Pons (tissue), 1 donor: Measurements from ENCODE around the gene KNL1.
A peak's percentile ranks its signal among the peaks of the same experiment; 100 is the strongest.
"Not testable (repeated sequence)": the region's sequence is repeated elsewhere in the genome, so short reads cannot be mapped to it uniquely, and the experiment has no call there.

Experiments
- DNase-seq: peaks from one replicate; pipeline ENCODE4 v3.0.0-alpha.2; 2016; ENCODE audit warnings: low spot score

The KNL1 gene

DNA sequence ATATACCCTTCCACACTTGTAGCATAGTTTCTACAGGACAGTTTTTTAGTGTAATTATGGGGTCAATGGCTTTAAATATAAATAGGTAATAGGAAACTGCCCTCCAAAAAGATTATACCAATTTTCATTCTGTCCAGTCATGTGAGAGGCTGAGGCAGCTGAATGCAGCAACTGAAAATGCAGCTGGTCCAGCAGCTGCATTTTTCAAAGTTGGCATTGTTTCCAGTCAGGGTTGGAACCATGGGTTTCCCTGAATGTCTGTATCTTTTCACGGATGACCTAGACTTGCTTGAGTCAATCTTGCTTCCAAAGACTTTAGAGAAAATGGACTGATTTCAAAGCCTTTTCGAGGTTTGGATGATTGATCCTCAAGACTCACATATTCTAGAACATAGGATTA, 9.9 kb upstream of the KNL1 start:
- DNase-seq = peak; percentile 71

DNA sequence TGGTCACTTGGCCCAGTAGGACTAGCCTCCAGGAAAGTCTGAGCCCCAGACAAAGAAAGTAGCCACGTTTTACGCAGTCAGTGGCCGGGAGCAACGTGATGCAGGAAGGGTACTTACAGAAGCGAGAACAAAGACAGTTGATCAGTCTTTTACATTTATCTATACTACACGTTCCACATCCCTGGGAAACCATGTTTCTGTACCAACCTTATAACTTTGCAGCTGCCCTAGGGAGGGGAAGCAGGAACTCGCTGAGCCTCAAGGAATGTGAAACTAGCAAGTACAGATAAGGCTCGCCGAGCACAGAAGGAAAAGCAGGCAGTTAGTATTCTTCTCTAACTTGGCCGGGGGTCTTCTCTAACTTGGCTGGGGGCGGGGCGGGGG, 3.4 kb upstream of the KNL1 start:
- DNase-seq = no peak

DNA sequence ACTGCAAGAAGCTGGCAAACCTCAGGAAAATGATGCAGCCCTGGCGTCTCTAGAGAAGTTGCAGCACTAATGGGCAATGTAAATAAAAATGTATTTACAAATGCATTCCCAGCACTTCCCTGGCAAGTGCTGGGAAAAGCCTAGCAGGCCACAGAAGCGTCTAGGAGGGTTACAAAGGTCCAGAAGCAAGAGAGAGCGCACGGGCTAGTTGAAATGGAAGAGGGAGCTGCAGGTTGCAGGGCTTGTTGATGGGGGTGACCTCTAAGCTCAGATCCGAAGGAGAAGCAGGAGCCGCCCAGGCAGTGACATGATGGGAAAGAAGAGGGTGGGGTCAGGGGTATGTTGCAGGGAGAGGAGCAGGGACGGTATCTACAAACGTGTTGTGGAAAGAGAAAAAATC, 2.7 kb upstream of the KNL1 start:
- DNase-seq = no peak

DNA sequence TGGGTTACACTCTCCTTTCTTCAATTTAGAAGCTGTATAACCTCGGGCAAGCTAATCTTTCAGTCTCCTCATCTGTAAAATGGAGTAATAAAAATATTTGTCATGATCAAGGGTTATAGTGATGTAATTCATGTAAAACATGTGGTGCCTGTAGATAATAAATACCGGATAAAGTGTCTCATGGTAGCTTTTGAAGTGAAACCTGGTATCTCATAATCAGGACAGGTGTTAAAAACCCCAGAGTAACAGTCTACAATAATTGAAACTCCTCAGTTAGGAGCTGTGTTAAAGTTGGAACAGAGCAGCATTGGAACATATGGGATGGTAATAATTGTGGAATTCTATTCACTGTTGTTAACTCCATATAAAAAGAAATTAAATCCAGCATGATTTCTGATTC, 884 bp upstream of the KNL1 start:
- DNase-seq = no peak

DNA sequence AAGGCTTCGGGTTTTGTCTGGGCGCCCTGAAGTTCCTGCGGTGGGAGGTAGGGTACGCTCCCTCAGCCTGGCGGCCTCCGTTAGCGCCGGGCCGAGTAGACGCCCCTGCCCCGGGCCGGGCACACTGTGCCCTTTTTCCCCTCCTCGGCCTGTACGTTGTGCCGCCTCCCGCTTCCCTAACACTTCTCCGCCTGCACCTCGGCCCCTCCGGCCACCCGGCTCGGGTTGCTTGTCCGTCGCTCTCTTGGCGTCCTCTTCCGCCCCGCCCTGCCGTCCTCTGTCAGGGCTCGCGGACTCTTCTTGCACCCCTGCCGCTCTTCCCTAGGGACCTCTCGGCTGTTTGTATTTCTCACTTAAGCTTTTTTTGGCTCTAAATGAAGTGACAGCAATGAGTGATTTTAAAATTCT, 384 bp downstream of the KNL1 start:
- no peak for DNase-seq

DNA sequence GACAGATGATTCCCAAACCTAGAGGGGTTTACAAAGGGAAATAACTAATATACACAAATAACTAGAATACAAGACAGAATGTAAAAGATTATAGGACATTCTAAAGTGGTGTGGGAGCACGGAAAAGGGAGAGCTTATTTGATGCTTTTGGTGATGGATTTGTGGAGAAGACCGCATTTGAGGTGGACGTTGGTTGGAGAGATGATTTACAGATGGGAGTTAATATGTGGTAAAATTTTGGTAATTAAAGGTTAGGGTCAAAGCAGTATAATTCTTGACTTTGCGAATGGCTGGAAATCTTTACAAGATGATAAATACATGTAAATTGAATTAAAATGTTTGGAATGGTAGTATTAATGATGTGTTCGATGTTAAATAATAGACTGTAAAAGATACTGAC, 1.2 kb downstream of the KNL1 start:
- no peak for DNase-seq

DNA sequence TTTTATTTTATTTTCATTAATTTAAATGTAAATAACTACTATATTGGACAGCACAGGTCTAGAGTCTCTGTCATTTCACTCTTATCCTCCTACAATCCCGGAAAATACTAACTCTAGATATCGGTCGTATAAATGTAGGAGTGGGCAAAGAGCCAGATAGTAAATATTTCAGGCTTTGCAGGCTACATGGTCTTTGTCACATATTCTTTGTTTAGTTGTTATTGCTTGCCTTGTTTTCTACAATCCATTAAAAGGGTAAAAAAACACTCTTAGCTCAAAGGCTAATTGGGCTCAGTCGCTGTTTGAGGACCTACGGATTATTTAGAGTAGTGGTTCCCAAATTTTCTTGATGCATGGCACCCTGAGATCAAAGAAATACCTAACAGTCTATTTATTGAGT, 1.7 kb downstream of the KNL1 start:
- no peak for DNase-seq

DNA sequence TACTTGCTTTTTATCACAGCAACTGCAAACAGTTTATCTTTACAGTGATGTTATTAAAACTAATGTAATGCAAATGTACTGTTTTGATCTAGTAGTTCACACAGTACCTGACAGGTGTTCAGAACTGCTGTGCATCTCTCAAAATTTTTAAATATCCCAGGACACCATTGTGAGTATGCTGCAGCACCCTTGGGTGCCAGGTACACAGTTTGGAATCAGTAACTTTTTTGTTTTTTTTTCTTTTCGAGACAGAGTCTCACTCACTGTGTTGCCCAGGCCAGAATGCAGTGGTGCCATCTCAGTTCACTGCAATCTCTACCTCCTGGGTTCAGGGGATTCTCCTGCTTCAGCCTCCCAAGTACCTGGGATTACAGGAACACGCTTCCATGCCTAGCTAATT, 3.0 kb downstream of the KNL1 start:
- DNase-seq = no peak

DNA sequence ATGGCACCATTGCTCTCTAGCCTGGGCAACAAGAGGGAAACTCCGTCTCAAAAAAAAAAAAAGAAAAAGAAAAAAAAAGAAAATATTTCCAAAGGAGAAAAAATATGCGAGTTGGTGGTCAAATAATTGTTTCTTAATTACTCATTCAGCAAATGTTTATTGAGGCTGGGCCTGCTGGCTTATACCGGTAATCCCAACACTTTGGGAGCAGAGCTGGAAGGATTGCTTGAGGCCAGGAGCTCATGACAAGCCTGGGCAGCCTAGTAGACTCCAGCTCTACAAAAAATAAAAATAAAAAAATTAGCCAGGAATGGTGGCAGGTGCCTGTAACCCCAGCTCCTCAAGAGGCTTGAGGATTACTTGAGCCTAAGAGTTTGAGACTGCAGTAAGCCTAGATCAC, 4.1 kb downstream of the KNL1 start:
- DNase-seq = no peak

DNA sequence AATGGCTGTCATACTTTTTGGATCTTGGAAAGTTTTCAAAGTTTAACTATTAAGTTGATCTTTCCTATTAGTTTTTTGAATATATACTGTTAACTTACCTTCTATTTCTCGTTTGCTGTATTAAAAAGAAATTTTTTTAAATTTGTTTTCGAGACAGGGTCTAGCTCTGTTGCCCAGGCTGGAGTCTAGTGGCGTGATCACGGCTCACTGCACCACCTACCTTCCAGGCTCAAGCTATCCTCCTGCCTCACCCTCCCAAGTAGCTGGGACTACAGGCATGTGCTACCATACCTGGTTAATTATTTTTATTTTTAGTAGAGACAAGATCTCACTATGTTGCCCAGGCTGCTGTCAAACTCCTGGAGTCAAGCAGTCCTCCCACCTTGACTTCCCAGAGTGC, 4.6 kb downstream of the KNL1 start:
- no peak for DNase-seq

DNA sequence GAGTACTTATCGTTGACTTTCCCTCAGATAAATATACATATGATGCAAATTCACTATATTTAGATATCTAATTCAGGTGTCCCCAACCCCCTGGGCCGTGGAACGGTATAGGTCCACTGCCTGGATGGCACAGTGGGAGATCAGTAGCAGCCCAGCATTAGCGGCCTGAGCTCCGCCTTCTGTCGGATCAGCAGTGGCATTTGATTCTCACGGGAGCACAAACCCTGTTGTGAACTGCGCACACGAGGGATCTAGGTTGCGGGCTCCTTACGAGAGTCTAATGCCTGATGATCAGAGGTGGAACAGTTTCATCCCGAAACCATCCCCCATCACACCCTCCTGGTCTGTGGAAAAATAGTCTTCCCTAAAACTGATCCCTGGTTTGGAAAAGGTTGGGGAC, 6.9 kb downstream of the KNL1 start:
- no peak for DNase-seq

DNA sequence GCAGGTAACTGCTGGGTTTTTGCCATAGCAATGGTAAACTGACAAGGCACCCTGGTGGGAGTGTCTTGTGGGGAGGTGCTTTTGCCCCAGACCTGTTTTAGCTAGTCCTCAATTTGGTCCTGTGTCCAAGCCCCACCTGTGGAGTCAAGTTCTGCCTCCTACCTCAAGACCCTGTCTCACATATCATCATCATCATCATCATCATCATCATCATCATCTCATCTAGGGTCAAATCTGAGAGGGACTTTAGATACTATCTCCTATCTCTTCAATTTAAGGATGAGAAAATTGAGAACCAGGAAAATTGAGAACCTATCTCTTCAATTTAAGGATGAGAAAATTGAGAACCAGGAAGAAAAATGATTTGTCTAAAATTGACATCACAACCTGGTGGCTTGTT, 9.9 kb downstream of the KNL1 start:
- no peak for DNase-seq

DNA sequence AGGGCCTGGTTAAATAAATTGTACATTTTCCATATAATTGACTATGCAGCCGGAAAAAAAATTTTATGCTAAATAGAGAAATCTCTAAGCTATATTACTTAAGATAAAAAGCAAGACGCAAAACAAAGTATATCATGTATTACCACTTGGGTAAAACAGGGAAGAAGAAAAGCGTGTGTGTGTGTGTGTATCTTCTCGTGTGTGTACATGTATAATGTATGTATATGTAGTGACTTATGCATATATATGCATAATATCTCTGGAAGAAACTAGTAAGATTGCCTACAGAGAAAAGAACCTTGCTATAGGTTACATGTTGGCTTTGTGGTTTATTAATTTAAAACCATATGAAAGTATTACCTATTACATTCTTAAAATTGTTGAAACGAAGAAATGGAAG, 19.0 kb downstream of the KNL1 start:
- no peak for DNase-seq

DNA sequence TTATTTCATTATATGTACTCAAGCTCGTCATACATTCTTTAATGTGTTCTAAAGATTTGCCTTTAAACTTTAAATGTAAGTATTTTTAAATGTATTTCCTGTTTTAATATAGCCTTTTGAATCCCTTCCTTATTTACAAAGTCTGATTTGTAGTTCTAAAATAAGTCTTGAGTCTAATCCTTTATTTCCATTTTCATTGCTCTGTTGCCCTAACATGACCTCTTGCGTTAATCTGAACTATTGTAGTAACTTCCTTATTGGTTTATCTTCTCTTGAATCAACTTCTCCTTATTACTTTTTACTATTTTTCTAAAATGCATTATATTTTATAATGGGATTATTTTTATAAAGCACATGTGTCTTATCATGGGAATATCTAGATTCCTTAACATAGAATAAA, 24.0 kb downstream of the KNL1 start:
- DNase-seq = peak; percentile 1

DNA sequence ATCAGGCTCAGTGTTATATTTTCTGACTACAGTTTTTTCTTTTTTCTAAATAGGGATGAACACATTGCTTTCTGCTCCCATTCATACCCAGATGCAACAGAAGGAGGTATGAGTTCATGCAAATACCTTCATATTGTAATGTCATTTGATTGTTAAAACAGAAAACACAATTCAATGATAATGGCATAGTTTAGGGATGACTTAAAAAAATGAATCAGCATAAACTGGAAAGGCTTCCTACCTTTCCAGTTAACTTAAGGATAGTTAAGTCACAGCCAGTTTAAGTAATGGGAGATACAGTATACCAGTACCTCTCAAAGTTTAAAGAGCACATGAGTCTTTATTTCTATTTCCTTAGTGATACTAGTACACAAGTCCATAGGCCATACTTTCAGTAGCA, 24.9 kb downstream of the KNL1 start:
- no peak for DNase-seq

DNA sequence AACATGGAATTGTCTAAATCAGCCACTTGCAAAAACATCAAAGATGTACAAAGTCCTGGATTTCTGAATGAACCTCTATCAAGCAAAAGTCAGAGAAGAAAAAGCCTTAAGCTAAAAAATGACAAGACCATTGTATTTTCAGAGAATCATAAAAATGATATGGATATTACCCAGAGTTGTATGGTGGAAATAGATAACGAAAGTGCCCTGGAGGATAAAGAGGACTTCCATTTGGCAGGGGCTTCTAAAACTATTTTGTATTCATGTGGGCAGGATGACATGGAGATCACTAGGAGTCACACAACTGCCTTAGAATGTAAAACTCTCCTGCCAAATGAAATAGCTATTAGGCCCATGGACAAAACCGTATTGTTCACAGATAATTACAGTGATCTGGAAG, 29.3 kb downstream of the KNL1 start:
- DNase-seq = no peak

DNA sequence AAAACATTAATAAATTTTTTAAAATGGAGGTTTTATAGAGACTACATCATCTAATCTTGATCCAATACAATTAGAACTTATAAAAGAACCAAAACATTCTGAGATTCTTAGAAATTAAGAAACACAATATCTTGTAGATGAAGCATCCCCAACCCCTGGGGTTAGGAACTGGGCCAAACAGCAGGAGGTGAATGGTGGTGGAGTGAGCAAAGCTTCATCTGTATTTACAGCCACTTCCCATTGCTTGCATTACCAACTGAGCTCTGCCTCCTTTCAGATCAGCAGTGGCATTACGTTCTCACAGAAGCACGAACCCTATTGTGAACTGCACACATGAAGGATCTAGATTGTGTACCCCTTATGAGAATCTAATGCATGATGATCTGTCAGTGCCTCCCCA, 36.3 kb downstream of the KNL1 start:
- DNase-seq = no peak

DNA sequence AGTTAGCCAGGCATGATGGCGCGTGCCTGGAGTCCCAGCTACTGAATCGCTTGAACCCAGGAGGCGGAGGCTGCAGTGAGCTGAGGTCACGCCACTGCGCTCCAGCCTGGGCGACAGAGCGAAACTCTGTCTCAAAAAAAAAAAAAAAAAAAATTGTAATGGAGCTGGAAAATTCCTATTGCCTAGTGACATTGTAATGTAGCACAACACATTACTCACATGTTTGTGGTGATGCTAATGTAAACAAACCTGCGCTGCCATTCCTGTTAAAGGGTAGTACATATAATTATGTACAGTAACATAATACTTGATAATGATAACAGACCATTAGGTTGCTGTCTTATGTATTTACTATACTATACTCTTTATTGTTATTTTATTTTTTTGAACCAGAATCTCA, 39.1 kb downstream of the KNL1 start:
- DNase-seq = no peak

DNA sequence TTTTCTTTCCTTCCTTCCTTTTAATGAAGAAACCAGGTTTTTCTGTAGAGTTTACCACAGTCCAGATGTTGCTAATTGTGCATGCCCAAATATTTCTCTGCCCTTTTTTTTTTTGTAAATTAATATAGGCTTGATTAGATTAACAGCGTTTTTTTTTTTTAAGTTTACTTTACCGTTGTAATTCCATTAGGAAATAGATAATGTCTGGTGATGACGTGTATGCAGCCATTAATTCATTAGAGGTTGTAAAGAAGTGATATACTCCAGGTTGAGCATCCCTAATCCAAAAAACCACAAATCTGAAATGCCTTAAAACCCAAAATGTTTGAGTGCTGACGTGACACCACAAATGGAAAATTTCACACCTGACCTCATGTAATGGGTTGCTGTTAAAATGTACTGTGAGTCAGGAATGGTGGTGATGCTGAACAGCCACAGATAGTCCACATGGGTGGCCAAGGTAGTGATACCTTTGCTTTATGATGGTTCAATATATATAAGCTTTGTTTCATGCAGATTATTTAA, 43.2 kb downstream of the KNL1 start:
- no peak for DNase-seq

DNA sequence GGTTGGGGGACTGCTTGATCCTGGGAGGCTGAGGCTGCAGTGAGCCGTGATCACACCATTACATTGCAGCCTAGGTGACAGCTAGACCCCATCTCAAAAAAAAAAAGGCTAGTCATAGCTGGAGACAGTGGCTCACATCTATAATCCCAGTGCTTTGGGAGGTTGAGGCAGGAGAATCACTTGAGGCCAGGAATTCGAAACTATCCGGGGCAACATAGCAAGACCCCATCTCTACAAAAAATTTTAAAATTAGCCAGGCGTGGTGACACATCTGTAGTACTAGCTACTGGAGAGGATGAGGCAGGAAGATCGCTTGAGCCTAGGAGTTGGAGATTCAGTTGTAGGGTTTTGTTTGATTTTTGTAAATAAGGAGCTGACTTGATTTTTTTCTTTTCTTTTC, 45.6 kb downstream of the KNL1 start:
- no peak for DNase-seq

DNA sequence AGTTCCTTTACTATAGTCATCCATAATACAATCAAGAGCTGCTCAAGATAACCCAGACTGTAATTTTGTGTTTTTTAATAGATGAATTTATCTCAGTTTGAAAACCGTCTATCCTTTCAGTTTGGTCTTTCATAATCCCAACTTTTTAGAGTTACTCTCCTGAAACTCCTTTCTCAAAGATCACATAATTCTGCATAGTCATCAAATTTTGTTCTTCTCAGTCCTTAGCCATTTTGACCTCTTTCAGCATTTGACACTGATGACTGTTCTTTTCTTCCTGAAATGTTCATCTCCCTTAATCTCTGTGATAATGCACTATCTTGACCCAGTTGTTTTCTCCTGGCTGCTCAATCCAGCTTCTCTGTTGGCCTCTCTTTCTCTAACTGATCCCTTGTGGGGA, 53.5 kb downstream of the KNL1 start:
- no peak for DNase-seq

DNA sequence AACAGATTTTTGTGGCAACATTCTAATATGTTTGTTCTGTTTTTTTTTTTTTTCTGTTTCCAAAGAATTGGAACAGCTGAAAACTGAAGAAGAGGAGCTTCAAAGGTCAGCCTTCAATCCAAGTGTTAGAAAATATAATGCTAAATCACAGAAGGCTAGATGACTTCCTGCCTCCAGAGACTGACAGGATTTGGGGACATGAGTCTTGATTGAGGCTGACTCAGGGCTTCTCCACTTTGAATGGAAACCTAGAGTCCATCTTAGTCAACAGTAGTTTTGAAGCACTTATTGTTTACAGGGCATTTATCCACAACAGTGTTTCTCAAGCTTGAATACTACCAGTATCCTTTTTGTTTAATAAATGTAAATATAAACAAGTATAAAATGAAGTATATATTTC, 56.4 kb downstream of the KNL1 start:
- DNase-seq = no peak

DNA sequence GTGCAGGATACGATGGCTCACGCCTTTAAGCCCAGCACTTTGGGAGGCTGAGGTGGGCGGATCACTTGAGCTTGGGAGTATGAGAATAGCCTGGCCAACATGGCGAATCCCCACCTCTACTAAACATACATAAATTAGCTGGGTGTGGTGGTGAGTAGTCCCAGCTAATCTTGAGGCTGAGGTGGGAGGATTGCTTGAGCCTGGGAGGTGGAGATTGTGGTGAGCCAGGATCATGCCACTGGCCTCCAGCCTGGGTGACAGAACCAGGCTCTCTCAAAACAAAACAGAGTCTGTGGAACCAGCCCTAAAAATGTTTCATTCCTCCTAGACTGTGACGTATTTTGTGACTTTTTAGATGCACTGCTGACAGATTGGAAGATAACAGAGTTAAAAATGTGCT, 66.6 kb downstream of the KNL1 start:
- no peak for DNase-seq

DNA sequence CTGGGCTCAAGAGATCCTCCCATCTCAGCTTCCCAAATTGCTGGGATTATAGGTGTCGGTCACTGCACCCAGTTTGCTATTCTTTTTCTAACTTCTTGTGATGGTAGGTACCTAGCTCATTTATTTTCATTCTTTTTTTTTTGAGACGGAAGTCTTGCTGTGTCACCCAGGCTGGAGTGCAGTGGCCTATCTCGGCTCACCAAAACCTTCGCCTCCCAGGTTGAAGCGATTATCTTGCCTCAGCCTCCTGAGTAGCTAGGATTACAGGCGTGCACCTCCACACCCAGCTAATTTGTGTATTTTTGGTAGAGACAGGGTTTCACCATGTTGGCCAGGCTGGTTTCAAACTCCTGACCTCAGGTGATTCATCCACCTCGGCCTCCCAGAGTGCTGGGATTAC, 70.9 kb downstream of the KNL1 start:
- DNase-seq = no peak

DNA sequence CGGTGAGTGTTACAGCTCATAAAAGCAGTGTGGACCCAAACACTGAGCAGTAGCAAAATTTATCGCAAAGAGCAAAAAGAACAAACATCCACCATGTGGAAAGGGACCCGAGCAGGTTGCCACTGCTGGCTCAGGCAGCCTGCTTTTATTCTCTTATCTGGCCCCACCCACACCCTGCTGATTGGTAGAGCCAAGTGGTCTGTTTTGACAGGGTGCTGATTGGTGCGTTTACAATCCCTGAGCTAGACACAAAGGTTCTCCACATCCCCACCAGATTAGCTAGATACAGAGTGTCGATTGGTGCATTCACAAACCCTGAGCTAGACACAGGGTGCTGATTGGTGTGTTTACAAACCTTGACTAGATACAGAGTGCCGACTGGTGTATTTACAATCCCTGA, 82.2 kb downstream of the KNL1 start:
- not testable (repeated sequence) for DNase-seq
